C4-2B (cell line): ENCODE measurements around the gene ATN1.
"Not testable (repeated sequence)": the region's sequence is repeated elsewhere in the genome, so short reads cannot be mapped to it uniquely, and the experiment has no call there.

Experiments used
- H3K27ac ChIP-seq: fragments of 450-650 bp; 2 replicates; pipeline ENCODE4 v1.5.1; 2017
- CTCF ChIP-seq: fragments of 450-650 bp; conservative IDR thresholded peaks from 2 replicates; pipeline ENCODE4 v1.5.1; 2017; ENCODE audit warnings: mild to moderate bottlenecking
- ZFX ChIP-seq: fragments of 450-650 bp; IDR thresholded peaks from 2 replicates; pipeline ENCODE4 v1.6.1; 2017

Gene ATN1

GRCh38 chr12:6888360-6888759 is 39.4 kb upstream of the ATN1 start:
- TF ChIP-seq CTCF (no peak), ZFX (no peak)
- peak overlapping the region; percentile 9; the same call in 1 of the 2 replicates for H3K27ac ChIP-seq

DNA sequence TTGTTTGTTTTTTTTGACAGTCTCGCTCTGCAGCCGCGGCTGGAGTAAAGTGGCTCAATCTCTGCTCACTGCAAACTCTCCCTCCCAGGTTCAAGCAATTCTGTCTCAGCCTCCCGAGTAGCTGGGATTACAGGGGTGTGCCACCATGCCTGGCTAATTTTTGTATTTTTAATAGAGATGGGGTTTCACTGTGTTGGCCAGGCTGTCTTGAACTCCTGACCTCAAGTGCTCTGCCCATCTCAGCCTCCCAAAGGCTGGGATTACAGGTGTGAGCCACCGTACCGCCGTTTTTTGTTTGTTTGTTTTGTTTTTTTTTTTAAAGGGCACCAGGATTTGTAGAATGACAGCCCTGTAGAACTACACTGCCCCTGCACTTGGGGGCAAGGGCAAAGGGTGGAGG is 39.0 kb upstream of the ATN1 start:
- peak overlapping the region; percentile 9; the same call in 1 of the 2 replicates for H3K27ac ChIP-seq

GRCh38 chr12:6889775-6890573 is 37.8 kb upstream of the ATN1 start:
- H3K27ac ChIP-seq: peak overlapping the region; percentile 80

DNA sequence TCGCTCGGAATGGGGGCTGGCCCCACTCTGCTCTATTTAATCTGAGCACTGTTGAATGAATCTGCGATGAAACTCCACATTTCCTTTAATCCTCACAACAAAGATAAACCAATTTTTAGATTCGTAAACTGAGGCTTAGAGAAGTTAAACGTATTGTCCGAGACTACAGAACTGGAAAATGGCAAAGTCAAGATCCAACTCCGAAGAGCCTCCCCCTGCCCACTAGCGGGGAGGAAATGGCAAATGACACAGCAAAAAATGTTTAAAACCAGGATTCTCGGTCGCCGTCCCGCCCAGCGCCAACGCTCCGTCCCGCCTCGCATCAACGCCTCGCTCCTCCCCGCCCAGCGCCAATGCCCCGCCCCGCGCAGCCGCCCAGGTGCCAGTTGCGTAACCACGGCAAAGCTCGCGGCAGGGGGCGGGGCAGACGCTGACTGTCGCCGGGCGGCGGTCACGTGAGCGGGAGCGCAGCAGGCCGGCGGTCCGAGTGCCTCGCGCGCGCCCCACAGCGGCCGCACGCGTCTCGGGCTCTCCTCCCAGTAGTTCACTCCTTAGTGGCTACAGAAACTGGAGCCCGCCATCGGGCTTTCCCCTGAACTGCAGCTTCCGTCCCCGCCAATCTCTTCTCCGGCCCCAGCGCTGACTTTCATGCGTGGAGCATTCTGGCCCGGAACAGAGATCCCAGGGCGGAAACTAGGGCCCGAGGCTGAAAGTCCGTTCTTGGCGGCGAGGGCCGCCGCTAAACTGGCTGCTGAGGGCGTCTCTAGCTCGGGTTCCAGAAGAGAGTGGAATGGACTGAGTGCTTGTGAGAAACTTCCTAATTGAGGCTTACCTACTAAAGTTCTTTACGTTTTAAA is 36.7 kb upstream of the ATN1 start:
- peak overlapping the region; percentile 80 for H3K27ac ChIP-seq
- TF ChIP-seq ZFX: no peak
- TF ChIP-seq CTCF: peak; percentile 99

GRCh38 chr12:6891646-6892001 is 36.1 kb upstream of the ATN1 start:
- TF ChIP-seq CTCF (no peak), ZFX (no peak)
- peak overlapping the region; percentile 80 for H3K27ac ChIP-seq

DNA sequence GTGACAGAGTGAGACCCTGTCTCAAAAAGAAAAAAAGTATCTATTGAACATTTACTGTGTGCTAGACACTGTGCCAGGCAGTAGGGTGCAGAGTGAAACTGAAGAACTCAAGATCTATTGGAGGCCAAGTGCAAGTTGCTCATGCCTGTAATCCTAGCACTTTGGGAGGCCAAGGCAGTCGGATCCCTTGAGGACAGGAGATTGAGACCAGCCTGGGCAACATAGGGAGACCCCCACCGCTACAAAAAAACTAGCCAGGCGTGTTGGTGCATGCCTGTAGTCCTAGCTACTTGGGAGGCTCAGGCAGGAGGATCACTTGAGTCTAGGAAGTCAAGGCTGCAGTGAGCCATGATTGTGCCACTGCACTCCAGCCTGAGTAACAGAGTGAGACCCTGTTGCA is 35.1 kb upstream of the ATN1 start:
- H3K27ac ChIP-seq: not testable (repeated sequence)

- TF ChIP-seq CTCF (no peak), ZFX (no peak)
Measured at GRCh38 chr12:6894321-6894720, 33.4 kb upstream of the ATN1 start.

DNA sequence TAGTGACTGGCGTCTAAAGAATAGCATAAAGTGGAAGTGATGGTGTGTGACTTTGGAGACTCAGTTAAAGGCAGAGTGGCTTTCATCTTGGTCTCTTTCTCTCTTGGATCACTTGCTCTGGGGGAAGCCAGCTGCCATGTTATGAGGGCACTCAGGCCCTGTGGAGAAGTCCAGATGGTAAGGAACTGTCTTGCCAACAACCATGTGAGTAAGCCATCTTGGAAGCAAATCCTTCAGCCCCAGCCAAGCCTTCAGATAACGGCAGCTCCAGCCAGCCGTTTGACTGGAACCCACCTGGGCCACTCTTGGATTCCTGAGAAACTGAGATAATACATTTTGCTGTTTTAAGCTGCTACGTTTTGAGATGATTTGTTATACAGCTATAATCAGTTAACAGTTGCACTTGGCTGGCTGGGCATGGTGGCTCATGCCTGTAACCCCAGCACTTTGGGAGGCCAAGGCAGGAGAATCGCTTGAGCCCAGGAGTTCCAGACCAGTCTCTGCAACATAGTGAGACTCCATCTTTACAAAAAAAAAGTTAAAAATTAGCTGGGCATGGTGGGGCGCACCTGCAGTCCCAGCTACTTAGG is 30.8 kb upstream of the ATN1 start:
- no peak for TF ChIP-seq ZFX
- TF ChIP-seq CTCF: no peak
- H3K27ac ChIP-seq: no peak overlapping the region

More at GRCh38 chr12:6894321-6894720, 33.4 kb upstream of the ATN1 start:
- no peak overlapping the region for H3K27ac ChIP-seq
